ENCODE results near the gene TBCD. TPM values are rescaled to one million over a fixed set of nuclear protein-coding genes. Genes with fewer than 3 reads are reported as not detected.
"Not testable (repeated sequence)": the region's sequence is repeated elsewhere in the genome, so short reads cannot be mapped to it uniquely, and the experiment has no call there.

The TBCD gene
- total RNA-seq, 1 donor, result 39.5 TPM

DNA sequence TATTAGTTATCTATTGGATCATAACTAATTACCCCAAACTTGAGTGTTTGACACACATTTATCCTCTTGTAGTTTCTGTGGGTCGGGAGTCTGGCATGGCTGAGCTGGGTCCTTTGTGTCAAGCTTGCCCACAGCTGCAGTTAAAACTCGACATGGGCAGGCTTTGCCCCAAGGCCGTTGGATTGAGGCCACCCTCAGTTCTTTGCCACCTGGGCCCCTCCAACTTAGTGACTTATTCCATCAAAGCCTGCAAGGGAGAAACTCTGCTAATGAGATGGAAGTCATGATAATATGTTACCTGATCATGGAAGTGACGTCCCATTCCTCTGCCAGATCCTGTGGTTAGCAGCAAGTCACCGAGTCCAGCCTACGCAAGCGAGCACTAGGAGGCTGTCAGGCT lies 17.2 kb downstream of the TBCD start:
- no peak overlapping the region for H3K4me3 ChIP-seq (ENCODE audit: low read depth, low read length)
- TF ChIP-seq CTCF (IDR thresholded peaks at IDR 0.05; ENCODE audit: insufficient read depth, low read length), result no peak
- no peak for DNase-seq (ENCODE audit: low read depth)

- peak; percentile 74 for DNase-seq (ENCODE audit: low read depth)
- no peak overlapping the region for H3K4me3 ChIP-seq (ENCODE audit: low read depth, low read length)
- TF ChIP-seq CTCF (IDR thresholded peaks at IDR 0.05; ENCODE audit: insufficient read depth, low read length), result no peak
Measured at GRCh38 chr17:82772026-82772425, 20.2 kb downstream of the TBCD start.

DNA sequence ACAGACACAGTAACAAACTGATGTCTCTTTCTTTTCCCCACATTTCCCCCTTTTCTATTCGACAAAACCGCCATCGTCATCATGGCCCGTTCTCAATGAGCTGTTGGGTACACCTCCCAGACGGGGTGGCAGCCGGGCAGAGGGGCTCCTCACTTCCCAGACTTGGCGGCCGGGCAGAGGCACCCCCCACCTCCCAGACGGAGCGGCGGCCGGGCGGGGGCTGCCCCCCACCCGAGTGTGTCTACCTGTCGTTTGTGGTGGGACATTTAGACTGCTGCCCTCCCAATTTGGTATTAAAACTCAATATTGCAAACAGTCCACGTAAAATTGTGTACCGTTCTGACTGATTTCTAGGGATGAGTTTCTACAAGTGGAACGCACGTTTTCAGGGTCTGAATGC lies 22.6 kb downstream of the TBCD start:
- H3K4me3 ChIP-seq (ENCODE audit: low read depth, low read length); DNase-seq (ENCODE audit: low read depth): not testable (repeated sequence)

DNA sequence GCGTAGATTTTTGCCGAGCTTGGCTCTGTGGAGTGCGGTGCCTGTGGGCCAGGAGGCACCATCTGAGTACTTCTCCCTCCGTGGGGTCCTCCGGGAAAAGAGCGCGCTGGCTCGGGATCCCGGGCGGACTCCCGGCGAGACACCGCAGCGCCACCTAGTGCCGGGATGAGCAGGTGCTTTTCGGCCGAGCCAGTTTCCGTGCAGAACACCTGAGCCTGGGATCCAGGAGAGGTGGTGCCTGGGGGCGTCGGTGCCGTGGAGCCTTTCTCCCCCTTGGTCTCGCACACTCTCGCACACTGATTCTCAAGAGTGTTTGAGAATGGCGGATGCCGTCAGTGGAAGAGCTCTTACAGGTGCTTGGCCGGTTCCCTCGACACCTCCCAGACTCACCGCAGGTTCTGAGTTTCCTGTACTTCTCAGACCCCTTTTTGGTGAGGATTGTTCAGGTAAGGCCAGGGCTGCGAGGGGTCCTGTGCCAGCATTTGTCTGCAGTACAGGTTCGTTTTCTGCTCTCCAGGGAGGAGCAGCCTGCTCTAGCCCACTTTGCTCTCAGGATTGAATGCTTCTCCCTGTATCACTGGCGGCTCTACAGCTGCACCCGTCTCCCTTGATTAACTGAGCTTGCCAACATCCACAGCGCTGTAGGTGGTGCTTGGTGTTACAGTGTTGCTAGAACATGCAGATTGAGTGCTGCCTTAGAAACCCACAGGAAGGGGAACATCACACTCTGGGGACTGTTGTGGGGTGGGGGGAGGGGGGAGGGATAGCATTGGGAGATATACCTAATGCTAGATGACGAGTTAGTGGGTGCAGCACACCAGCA lies 23.3 kb downstream of the TBCD start:
- H3K4me3 ChIP-seq (ENCODE audit: low read depth, low read length), result peak overlapping the region; percentile 22
- TF ChIP-seq CTCF (IDR thresholded peaks at IDR 0.05; ENCODE audit: insufficient read depth, low read length), result peak; percentile 85
- peak; percentile 50 for DNase-seq (ENCODE audit: low read depth)

- DNase-seq (ENCODE audit: low read depth), result no peak
- no peak for TF ChIP-seq CTCF (IDR thresholded peaks at IDR 0.05; ENCODE audit: insufficient read depth, low read length)
- no peak overlapping the region for H3K4me3 ChIP-seq (ENCODE audit: low read depth, low read length)
Measured at GRCh38 chr17:82776454-82776853, 24.6 kb downstream of the TBCD start.

- not testable (repeated sequence) for DNase-seq (ENCODE audit: low read depth); H3K4me3 ChIP-seq (ENCODE audit: low read depth, low read length)
Measured at GRCh38 chr17:82777778-82778375, 26.0 kb downstream of the TBCD start.

DNA sequence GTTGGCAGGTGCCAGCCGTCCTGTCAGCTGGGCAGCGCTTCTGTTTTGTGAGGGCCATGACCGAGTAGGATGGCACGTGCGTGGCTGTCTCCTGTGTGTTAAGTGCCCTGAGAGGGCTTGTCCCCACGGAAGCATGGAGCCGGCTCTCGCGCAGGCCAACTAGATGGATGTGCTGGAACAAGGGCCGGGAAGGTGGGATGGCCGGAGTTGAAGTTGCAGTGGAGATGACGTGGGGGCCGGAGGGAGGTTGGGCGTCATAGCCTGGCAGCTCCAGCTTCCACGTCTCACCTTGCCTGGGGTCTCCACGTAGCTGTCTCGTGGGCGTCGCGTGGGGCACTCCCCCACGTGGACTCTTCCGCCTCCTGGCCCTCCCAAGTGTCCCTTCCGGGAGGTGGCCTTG lies 27.7 kb downstream of the TBCD start:
- no peak for DNase-seq (ENCODE audit: low read depth)
- H3K4me3 ChIP-seq (ENCODE audit: low read depth, low read length), result no peak overlapping the region
- TF ChIP-seq CTCF (IDR thresholded peaks at IDR 0.05; ENCODE audit: insufficient read depth, low read length), result no peak

- no peak overlapping the region for H3K4me3 ChIP-seq (ENCODE audit: low read depth, low read length)
- TF ChIP-seq CTCF (IDR thresholded peaks at IDR 0.05; ENCODE audit: insufficient read depth, low read length), result no peak
- no peak for DNase-seq (ENCODE audit: low read depth)
Measured at GRCh38 chr17:82780195-82780594, 28.3 kb downstream of the TBCD start.
